HFF-Myc (cell line): ENCODE results near the gene ENTR1.

Experiments
- DNase-seq: peaks from one replicate; pipeline ENCODE4 v3.0.0-alpha.2; 2011; ENCODE audit warnings: low read depth; ENCODE audit errors: extremely low read depth
- H3K4me3 ChIP-seq: replicated peaks from 2 replicates; pipeline ENCODE4 v1.5.1; 2011; ENCODE audit warnings: low read depth, mild to moderate bottlenecking, control low read depth, low read length
- TF ChIP-seq, protein P1 (sequence below): IDR thresholded peaks from 2 replicates; pipeline ENCODE4 v1.5.1; 2012; ENCODE audit warnings: mild to moderate bottlenecking, low read depth, low read length, control low read depth; ENCODE audit errors: missing control alignments

The ENTR1 gene

DNA sequence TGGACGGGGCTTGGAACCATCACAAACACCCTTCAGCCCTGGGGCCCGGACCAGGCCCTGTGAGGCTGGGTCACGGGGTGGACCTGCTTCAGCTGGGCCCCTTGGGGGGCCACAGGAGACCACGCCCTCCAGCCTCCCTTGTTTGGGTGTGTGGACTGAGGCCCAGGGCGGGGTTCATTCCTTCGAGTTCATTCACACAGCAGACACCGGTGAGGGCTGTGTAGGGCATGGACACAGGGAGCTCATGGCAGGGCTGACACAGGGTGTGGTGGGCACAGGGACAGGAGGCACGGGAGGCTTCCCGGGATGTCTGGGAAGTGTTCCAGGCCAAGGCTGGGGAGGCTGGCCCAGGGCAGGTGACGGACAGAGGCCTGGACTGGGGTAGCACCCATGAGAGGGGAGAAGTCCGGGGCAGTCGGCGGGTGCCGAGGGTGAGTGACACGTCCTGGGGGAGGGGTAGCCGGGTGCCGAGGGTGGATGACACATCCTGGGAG, 55.8 kb downstream of the ENTR1 start:
- DNase-seq = no peak
- TF ChIP-seq, protein P1, sequence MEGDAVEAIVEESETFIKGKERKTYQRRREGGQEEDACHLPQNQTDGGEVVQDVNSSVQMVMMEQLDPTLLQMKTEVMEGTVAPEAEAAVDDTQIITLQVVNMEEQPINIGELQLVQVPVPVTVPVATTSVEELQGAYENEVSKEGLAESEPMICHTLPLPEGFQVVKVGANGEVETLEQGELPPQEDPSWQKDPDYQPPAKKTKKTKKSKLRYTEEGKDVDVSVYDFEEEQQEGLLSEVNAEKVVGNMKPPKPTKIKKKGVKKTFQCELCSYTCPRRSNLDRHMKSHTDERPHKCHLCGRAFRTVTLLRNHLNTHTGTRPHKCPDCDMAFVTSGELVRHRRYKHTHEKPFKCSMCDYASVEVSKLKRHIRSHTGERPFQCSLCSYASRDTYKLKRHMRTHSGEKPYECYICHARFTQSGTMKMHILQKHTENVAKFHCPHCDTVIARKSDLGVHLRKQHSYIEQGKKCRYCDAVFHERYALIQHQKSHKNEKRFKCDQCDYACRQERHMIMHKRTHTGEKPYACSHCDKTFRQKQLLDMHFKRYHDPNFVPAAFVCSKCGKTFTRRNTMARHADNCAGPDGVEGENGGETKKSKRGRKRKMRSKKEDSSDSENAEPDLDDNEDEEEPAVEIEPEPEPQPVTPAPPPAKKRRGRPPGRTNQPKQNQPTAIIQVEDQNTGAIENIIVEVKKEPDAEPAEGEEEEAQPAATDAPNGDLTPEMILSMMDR = no peak
- no peak overlapping the region for H3K4me3 ChIP-seq

DNA sequence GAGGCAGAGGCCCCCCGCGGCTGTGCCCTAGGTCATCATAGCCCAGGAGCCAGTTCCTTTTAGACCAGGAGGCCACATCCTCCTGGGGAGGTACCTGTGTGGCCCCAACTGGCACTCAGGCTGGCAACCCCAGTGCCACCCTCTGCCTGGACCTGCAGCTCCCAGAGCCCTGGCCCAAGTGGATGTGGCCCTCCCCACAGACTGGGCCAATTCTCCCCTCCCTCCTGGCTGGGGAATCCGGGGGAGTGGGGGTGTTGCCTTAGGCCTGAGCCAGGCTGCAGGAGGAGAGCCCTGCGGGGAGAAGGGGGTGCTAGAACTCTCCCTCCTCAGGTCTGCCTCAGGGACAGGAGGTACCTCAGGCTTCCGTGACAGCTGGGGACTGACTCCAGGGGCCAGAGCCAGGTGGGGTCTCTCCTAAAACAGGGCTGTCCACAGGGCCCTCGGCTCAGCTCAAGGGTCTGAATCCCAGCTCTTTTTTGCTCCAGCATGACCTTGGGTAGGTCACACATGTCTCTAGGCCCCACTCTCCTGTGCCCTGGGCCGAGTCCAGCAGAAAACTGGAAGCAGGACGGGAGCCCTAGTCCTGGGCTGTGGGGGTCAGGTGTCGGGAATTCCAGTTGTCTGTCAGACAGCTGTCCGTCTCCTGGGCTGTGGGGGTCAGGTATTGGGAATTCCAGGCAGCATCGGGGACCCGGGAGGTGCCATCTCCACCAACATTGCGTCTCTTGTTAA, 56.5 kb downstream of the ENTR1 start:
- TF ChIP-seq, protein P1 = no peak

DNA sequence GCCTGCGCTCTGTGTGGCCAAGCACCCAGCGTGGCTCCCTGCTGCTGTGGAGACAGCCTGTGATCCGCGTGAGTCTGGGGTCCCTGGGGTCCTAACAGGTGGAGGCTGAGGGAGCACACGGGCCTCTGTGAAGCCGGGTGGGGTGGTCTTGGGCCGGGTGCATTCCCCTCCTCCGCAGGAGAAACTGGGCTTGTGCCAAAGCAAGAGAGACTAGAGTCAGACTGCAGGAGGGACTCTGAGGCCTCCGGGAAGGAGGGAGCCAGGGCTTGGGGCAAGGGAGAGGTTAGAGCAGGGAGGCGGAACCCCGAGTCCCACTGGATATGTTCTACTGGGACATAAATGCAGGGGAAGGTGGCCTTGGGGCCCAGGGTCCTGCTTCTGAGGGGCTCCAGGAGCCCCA, 57.3 kb downstream of the ENTR1 start:
- no peak overlapping the region for H3K4me3 ChIP-seq
- DNase-seq = no peak

More for the DNA sequence above, 56.5 kb downstream of the ENTR1 start:
- no peak for DNase-seq
- H3K4me3 ChIP-seq = no peak overlapping the region

GRCh38 chr9:136352682-136353081, 57.7 kb downstream of the ENTR1 start:
- TF ChIP-seq, protein P1 = no peak
- no peak overlapping the region for H3K4me3 ChIP-seq
- DNase-seq = no peak

More for the DNA sequence above, 57.3 kb downstream of the ENTR1 start:
- TF ChIP-seq, protein P1 = no peak
